Spleen (tissue), 11 donors: ENCODE data around the gene SBK2. TPM values are rescaled to one million over a fixed set of nuclear protein-coding genes. Genes with fewer than 3 reads are reported as not detected.
"Not testable (repeated sequence)": the region's sequence is repeated elsewhere in the genome, so short reads cannot be mapped to it uniquely, and the experiment has no call there.

Source experiments
- DNase-seq: peaks from one replicate; pipeline ENCODE4 v3.0.0-alpha.2; 2020
- H3K27ac ChIP-seq, 8 donors: fragments of 200-600 bp; sonication (generic) in 7 of 8; 1 replicate in 4 of 8; 2 replicates in 4 of 8; pipeline versions ENCODE4 v1.5.0 to v1.8.0; 2016 to 2021; ENCODE audit warnings: inconsistent platforms in 4 of 8, mild to moderate bottlenecking in 4 of 8, moderate library complexity in 1 of 8
- H3K27me3 ChIP-seq, 7 donors: fragments of 200-600 bp; sonication (generic) in 6 of 7; replicated peaks in 1 of 7; 1 replicate in 4 of 7; 2 replicates in 3 of 7; pipeline versions ENCODE4 v1.5.0 to v1.8.0; 2016 to 2021; ENCODE audit warnings: inconsistent platforms in 3 of 7, mild to moderate bottlenecking in 1 of 7
- H3K36me3 ChIP-seq, 6 donors: fragments of 200-600 bp; sonication (generic) in 5 of 6; 1 replicate in 4 of 6; 2 replicates in 2 of 6; pipeline versions ENCODE4 v1.5.0 to v1.8.0; 2016 to 2021; ENCODE audit warnings: inconsistent platforms in 2 of 6
- H3K4me1 ChIP-seq, 6 donors: fragments of 200-600 bp; sonication (generic) in 5 of 6; 1 replicate in 3 of 6; 2 replicates in 3 of 6; pipeline versions ENCODE4 v1.5.0 to v1.8.0; 2016 to 2021; ENCODE audit warnings: inconsistent platforms in 3 of 6
- H3K4me3 ChIP-seq, 8 donors: fragments of 200-600 bp; sonication (generic) in 7 of 8; 1 replicate in 4 of 8; 2 replicates in 4 of 8; pipeline versions ENCODE4 v1.5.0 to v1.8.0; 2016 to 2021; ENCODE audit warnings: inconsistent platforms in 4 of 8, mild to moderate bottlenecking in 4 of 8, moderate library complexity in 2 of 8
- H3K9me3 ChIP-seq, 8 donors: fragments of 200-600 bp; sonication (generic) in 7 of 8; 1 replicate in 4 of 8; 2 replicates in 4 of 8; pipeline versions ENCODE4 v1.5.0 to v1.8.0; 2016 to 2021; ENCODE audit warnings: inconsistent platforms in 4 of 8
- CTCF ChIP-seq, 11 experiments: fragments of 200-600 bp in 7 of 11; fragments of 450-650 bp in 4 of 11; sonication (generic) in 4 of 11; IDR thresholded peaks in 8 of 11; conservative IDR thresholded peaks in 3 of 11; 1 replicate in 7 of 11; 2 replicates in 4 of 11; pipeline versions ENCODE4 v1.4.0 to v1.8.0; 2016 to 2021; ENCODE audit warnings: antibody characterized with exemption in 11 of 11, inconsistent platforms in 4 of 11, mild to moderate bottlenecking in 1 of 11
- POLR2A ChIP-seq, 3 donors: fragments of 450-650 bp; IDR thresholded peaks; one replicate each; pipeline ENCODE4 v1.5.1; 2017; ENCODE audit warnings: antibody characterized with exemption in 3 of 3, mild to moderate bottlenecking in 1 of 3
- POLR2AphosphoS5 ChIP-seq, 3 donors: sonication (generic); formaldehyde crosslinking; IDR thresholded peaks; one replicate each; pipeline ENCODE4 v1.5.1; 2017; ENCODE audit warnings: antibody characterized with exemption in 3 of 3
- WGBS, 5 donors: extraction: QIAGEN DNeasy Blood & Tissue Kit in 3 of 5; methylation state at CpG; one replicate each; pipeline versions ENCODE4 v1.1.5 to v1.1.7; 2013 to 2018; 5-methylcytosine and 5-hydroxymethylcytosine counted together
- intact Hi-C: fragments of 100-400 bp; cut with DNase I; formaldehyde crosslinking; loops from one replicate; pipeline ENCODE4 v1.15.0; 2023; ENCODE audit warnings: low total_unique reads
- polyA plus RNA-seq, 3 donors: library from polyadenylated mRNA; stranded (reverse); fragments of 200-250 nt; gene quantifications; one replicate each; pipeline ENCODE4 v1.2.1, GENCODE V29; 2013
- total RNA-seq, 7 donors: library from RNA; depleted of rRNA in 3 of 7; stranded (reverse); fragments of >200 nt in 3 of 7; fragmentation: NEBNext Ultra II Directional in 4 of 7; extraction: Animal tissue kit (Norgen Biotek cat#: 25700) in 4 of 7; gene quantifications; one replicate each; pipeline versions ENCODE4 v1.1.0 to v1.2.1, GENCODE V29; 2016 to 2021
- donor health status: healthy with polysubstance abuse.
- donor health status: DM: no; HTN: no; CAD: no; lungs with moderate emphysema.
- donor health status: DM: no; HTN: no; CAD: no.
- donor health status: Bipolar disorder and iron deficiency.
- donor health status: healthy.
- donor health status: DM: no; HTN: no; CAD: no.
- donor health status: DM: yes; HTN: yes; CAD: no.

The SBK2 gene
- total and polyA plus RNA-seq, 10 donors = not detected

- peak overlapping the region in 2 of 8 donors; percentile 71 to 77 for H3K4me3 ChIP-seq
- DNase-seq = no peak
These were observed 42.1 kb upstream of the SBK2 start for GRCh38 chr19:55578761-55579747.

GRCh38 chr19:55578031-55578760 is 41.3 kb upstream of the SBK2 start:
- Histone ChIP-seq H3K4me1 (peaks cover 5 to 27% (median 20%) of the 10 kb centered on the region in 6 donors), H3K36me3 (peaks cover 0 to 29% (median 20%) of the 10 kb centered on the region in 6 donors), H3K9me3 (peaks cover 0 to 4% (median 0%) of the 10 kb centered on the region in 8 donors), H3K27ac (no peak overlapping the region), H3K27me3 (no peaks in the 10 kb centered on the region), H3K4me3 (no peak overlapping the region)
- TF ChIP-seq POLR2A (IDR thresholded peaks at IDR 0.05) (no peak), CTCF (IDR thresholded peaks at IDR 0.05 in 8 of 11, conservative IDR thresholded peaks at IDR 0.05 in 3 of 11) (no peak), POLR2AphosphoS5 (IDR thresholded peaks at IDR 0.05) (no peak)
- intact Hi-C loops = no loop called here
- no peak for DNase-seq
- 93 to 96% (median 95%) methylated on average over 47 to 83 of the region's 83 CpGs for WGBS, 5 donors

More at GRCh38 chr19:55578761-55579747, 42.1 kb upstream of the SBK2 start:
- Histone ChIP-seq H3K4me1 (peaks cover 5 to 27% (median 20%) of the 10 kb centered on the region in 6 donors), H3K36me3 (peaks cover 0 to 29% (median 20%) of the 10 kb centered on the region in 6 donors), H3K27ac (peak overlapping the region in 2 of 8 donors; percentile 88), H3K27me3 (no peaks in the 10 kb centered on the region), H3K9me3 (peaks cover 0 to 4% (median 0%) of the 10 kb centered on the region in 8 donors)
- 91 to 96% (median 94%) methylated on average over 69 to 90 of the region's 90 CpGs for WGBS, 5 donors
- intact Hi-C loops = no loop called here
- TF ChIP-seq POLR2AphosphoS5 (IDR thresholded peaks at IDR 0.05) = peak in 1 of 3 donors; percentile 20
- no peak for TF ChIP-seq POLR2A (IDR thresholded peaks at IDR 0.05)

- Histone ChIP-seq H3K4me1 (peaks cover 5 to 25% (median 18%) of the 10 kb centered on the region in 6 donors), H3K9me3 (peaks cover 0 to 4% (median 0%) of the 10 kb centered on the region in 8 donors), H3K4me3 (no peak overlapping the region), H3K27ac (no peak overlapping the region), H3K36me3 (peaks cover 0 to 29% (median 20%) of the 10 kb centered on the region in 6 donors), H3K27me3 (no peaks in the 10 kb centered on the region)
- TF ChIP-seq CTCF (IDR thresholded peaks at IDR 0.05 in 8 of 11, conservative IDR thresholded peaks at IDR 0.05 in 3 of 11) = no peak
- no peak for TF ChIP-seq POLR2AphosphoS5 (IDR thresholded peaks at IDR 0.05)
- TF ChIP-seq POLR2A (IDR thresholded peaks at IDR 0.05) = no peak
- intact Hi-C loops = no loop called here
- WGBS, 5 donors = 88 to 93% (median 90%) methylated on average over 5 of the region's 5 CpGs
- DNase-seq = no peak
These were observed 39.8 kb upstream of the SBK2 start for GRCh38 chr19:55576746-55577145.

GRCh38 chr19:55573929-55574328 is 37.0 kb upstream of the SBK2 start:
- H3K9me3 ChIP-seq, DNase-seq, H3K27me3 ChIP-seq, H3K4me3 ChIP-seq, intact Hi-C loops, H3K4me1 ChIP-seq, H3K27ac ChIP-seq: not testable (repeated sequence)
- H3K36me3 ChIP-seq = peaks cover 0 to 23% (median 17%) of the 10 kb centered on the region in 6 donors
- 91 to 96% (median 94%) methylated on average over 6 of the region's 6 CpGs for WGBS, 5 donors

GRCh38 chr19:55569477-55569876 is 32.5 kb upstream of the SBK2 start:
- not testable (repeated sequence) for H3K36me3 ChIP-seq

More at GRCh38 chr19:55569477-55569876, 32.5 kb upstream of the SBK2 start:
- H3K27ac ChIP-seq, DNase-seq, H3K4me3 ChIP-seq, intact Hi-C loops, H3K9me3 ChIP-seq, H3K4me1 ChIP-seq: not testable (repeated sequence)
- WGBS, 5 donors = 73 to 93% (median 90%) methylated on average over 5 of the region's 5 CpGs
- peaks cover 0 to 24% (median 5%) of the 10 kb centered on the region in 7 donors for H3K27me3 ChIP-seq
